Ishikawa (cell line): ENCODE data around the gene RHBDL3.

Experiments
- CEBPB ChIP-seq: IDR thresholded peaks from 2 replicates; pipeline ENCODE4 v1.6.1; 2012
- CREB1 ChIP-seq: IDR thresholded peaks from 2 replicates; pipeline ENCODE4 v1.6.1; 2012; ENCODE audit warnings: low read depth
- EGR1 ChIP-seq: IDR thresholded peaks from 2 replicates; pipeline ENCODE4 v1.6.1; 2012
- EP300 ChIP-seq: IDR thresholded peaks from 2 replicates; pipeline ENCODE4 v1.6.1; 2012; ENCODE audit warnings: borderline replicate concordance
- FOXM1 ChIP-seq: IDR thresholded peaks from 2 replicates; pipeline ENCODE4 v1.6.1; 2012; ENCODE audit warnings: low read depth, borderline replicate concordance
- MAX ChIP-seq: IDR thresholded peaks from 2 replicates; pipeline ENCODE4 v1.6.1; 2012
- NFIC ChIP-seq: IDR thresholded peaks from 2 replicates; pipeline ENCODE4 v1.6.1; 2012
- RAD21 ChIP-seq: IDR thresholded peaks from 2 replicates; pipeline ENCODE4 v1.6.1; 2012; ENCODE audit warnings: low read depth
- TAF1 ChIP-seq: IDR thresholded peaks from 2 replicates; pipeline ENCODE4 v1.6.1; 2012; ENCODE audit warnings: low read depth, mild to moderate bottlenecking
- TCF12 ChIP-seq: IDR thresholded peaks from 2 replicates; pipeline ENCODE4 v1.6.1; 2012; ENCODE audit warnings: low read depth
- TEAD4 ChIP-seq: IDR thresholded peaks from 2 replicates; pipeline ENCODE4 v1.6.1; 2012
- YY1 ChIP-seq: IDR thresholded peaks from 2 replicates; pipeline ENCODE4 v1.6.1; 2012; ENCODE audit warnings: low read depth
- ZBTB7A ChIP-seq: IDR thresholded peaks from 2 replicates; pipeline ENCODE4 v1.6.1; 2012; ENCODE audit warnings: low read depth
- TF ChIP-seq, protein P1 (sequence below): IDR thresholded peaks from 2 replicates; pipeline ENCODE4 v1.6.1; 2012
- TF ChIP-seq, protein P2 (sequence below): IDR thresholded peaks from 2 replicates; pipeline ENCODE4 v1.6.1; 2012; ENCODE audit warnings: low read depth, mild to moderate bottlenecking

The RHBDL3 gene

DNA sequence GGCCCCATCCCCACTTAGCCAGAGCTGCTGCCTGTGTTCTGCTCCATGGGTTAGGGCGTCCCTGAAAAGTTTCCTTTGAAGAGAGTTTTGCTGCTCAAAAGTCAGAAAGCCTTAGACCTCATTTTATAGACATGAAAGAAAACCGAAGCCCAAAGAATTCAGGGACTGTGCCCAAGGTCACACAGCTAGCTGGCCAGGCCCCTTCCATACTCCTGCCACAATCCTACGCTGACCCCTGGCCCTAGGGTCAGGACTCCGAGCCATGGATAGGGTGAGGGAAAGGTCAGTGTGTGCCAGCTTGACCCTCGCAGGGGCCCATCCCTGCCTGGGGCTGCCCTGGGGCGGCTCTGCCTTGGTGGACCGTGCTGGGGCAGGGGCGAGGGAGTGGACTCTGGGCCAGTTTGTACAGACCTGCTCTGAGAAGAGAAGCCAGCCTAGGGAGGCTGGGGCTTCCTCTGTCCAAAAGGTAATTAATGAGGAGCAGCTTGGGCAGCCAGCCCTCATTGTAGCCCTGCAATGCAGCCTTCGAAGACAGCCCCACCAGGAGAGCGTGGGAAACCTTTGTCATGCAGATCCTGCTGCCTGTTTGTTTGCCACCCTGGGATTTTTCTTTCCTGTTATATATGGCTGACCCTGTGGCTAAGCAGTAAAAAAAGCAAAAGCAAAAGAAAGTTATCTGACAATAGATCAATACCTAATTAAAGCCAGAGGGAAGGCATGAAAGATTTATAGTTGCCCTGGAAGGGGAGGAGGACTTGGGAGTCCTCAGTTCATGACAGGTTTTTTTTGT, 37.4 kb downstream of the RHBDL3 start:
- no peak for TF ChIP-seq RAD21
- no peak for TF ChIP-seq EP300
- no peak for TF ChIP-seq CEBPB
- TF ChIP-seq YY1 = no peak
- TF ChIP-seq FOXM1 = no peak
- TF ChIP-seq NFIC = no peak

DNA sequence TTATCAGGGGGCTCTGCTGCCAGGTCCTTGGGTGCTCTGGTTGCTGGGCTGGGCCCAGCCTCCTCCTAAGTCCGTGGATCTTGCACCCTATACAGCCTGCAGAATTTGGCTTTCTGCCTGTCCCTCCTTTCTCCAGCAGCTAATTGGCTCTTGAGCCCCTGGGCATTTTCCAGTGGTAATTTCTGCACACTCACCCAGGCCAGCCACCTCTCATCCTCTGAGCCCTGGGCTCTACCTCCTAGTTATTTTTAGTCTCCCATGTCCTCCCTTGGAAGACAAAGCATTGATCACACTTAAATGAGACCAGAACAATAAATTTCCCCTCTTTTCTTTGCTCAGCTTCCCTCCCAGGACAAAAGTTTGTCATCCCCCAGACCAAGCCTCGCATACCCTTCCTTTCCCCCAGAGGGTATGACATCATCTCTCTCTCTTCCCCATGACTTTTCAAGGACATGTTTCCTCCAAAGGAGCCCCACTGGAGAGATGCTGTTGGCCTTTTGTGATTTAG, 38.2 kb downstream of the RHBDL3 start:
- TF ChIP-seq MAX (no peak), EP300 (no peak), YY1 (no peak), TAF1 (no peak), CEBPB (no peak), TCF12 (no peak), CREB1 (no peak), ZBTB7A (no peak), FOXM1 (no peak), TEAD4 (no peak), NFIC (no peak), RAD21 (no peak), EGR1 (no peak)
- TF ChIP-seq, protein P1, sequence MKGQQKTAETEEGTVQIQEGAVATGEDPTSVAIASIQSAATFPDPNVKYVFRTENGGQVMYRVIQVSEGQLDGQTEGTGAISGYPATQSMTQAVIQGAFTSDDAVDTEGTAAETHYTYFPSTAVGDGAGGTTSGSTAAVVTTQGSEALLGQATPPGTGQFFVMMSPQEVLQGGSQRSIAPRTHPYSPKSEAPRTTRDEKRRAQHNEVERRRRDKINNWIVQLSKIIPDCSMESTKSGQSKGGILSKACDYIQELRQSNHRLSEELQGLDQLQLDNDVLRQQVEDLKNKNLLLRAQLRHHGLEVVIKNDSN = no peak
- TF ChIP-seq, protein P2, sequence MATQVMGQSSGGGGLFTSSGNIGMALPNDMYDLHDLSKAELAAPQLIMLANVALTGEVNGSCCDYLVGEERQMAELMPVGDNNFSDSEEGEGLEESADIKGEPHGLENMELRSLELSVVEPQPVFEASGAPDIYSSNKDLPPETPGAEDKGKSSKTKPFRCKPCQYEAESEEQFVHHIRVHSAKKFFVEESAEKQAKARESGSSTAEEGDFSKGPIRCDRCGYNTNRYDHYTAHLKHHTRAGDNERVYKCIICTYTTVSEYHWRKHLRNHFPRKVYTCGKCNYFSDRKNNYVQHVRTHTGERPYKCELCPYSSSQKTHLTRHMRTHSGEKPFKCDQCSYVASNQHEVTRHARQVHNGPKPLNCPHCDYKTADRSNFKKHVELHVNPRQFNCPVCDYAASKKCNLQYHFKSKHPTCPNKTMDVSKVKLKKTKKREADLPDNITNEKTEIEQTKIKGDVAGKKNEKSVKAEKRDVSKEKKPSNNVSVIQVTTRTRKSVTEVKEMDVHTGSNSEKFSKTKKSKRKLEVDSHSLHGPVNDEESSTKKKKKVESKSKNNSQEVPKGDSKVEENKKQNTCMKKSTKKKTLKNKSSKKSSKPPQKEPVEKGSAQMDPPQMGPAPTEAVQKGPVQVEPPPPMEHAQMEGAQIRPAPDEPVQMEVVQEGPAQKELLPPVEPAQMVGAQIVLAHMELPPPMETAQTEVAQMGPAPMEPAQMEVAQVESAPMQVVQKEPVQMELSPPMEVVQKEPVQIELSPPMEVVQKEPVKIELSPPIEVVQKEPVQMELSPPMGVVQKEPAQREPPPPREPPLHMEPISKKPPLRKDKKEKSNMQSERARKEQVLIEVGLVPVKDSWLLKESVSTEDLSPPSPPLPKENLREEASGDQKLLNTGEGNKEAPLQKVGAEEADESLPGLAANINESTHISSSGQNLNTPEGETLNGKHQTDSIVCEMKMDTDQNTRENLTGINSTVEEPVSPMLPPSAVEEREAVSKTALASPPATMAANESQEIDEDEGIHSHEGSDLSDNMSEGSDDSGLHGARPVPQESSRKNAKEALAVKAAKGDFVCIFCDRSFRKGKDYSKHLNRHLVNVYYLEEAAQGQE = no peak

DNA sequence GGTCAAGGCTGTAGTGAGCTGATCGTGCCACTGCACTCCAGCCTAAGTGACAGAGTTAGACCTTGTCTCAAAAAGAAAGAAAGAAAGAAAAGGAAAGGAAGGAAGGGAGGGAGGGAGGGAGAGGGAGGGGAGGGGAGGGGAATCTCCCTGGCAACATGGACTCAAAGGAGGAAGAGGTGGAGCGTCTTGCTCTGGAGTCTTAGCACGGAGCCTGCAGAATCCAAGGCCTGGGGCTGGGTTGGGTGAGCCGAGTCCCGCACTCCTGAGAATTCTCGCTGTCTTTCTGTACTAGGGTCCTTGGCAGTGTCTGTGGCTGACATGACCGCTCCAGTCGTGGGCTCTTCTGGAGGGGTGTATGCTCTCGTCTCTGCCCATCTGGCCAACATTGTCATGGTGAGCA, 39.4 kb downstream of the RHBDL3 start:
- TF ChIP-seq FOXM1 (no peak), ZBTB7A (no peak), CREB1 (no peak), TEAD4 (no peak), TAF1 (no peak)

GRCh38 chr17:32307658-32308057, 42.0 kb downstream of the RHBDL3 start:
- TF ChIP-seq CREB1 = no peak
- TF ChIP-seq YY1 = no peak
- TF ChIP-seq TCF12 = no peak

DNA sequence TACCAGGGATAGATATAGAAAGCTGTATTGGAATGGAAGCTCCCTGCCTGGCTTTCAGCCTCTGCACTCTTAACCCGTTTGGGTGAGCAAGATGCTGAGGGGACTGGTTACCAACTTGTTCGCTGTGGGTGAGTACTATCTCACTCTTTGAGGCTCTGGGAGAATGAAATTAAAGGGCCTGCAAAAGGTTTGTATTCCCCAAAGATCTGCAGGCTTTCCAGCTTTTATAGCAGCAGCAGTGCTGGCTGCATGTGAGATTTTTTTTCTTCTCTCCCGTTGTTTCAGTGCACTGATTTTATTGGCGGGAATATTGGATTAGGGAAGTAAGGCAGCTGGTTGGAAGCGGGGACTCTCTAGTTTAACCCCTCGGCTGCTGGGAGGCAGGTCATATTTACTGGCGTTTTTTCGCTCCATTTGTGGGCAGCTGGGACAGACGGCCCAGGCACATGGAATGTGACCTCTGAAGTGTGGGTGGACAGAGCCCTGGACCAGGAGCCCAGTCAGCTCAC, 45.5 kb downstream of the RHBDL3 start:
- TF ChIP-seq EP300 (no peak), TEAD4 (no peak), MAX (no peak), YY1 (no peak), RAD21 (no peak), NFIC (no peak), CREB1 (no peak), CEBPB (no peak), ZBTB7A (no peak), TAF1 (no peak), FOXM1 (no peak), TCF12 (no peak), EGR1 (no peak)
- TF ChIP-seq, protein P2 = no peak
- TF ChIP-seq, protein P1 = no peak

DNA sequence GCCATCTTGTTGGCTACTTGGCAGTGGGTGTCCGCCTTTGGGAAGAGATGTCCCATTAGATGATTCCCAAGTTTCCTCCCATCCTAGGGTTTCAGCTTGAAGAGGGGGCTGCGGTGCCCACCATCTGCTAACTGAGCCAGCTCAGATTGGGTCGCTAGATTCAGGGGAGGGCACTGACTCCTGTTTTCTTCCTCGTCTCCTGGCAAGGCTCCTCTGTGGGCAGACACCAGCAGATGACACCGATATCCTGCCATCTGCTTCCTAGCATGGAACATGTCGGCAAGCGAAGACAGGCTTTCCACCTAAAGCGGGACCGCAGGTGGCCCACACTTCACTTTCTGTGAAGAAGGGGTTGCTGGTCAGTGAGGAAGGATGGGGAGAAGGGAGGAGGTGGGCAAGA, 49.0 kb downstream of the RHBDL3 start:
- TF ChIP-seq, protein P2 = no peak
- TF ChIP-seq NFIC = no peak
